Keratinocyte (primary cell): ENCODE data around the gene TARBP1. TPM values are rescaled to one million over a fixed set of nuclear protein-coding genes. Genes with fewer than 3 reads are reported as not detected.

Experiments
- DNase-seq: peaks from one replicate; pipeline ENCODE4 v3.0.0-alpha.2; 2011; ENCODE audit warnings: low read depth, missing footprints, low spot score
- FAIRE-seq: peaks from 2 replicates; lab custom pipeline; 2011; peaks lifted over from hg19 to GRCh38; lab: Jason Lieb, UNC
- H2AFZ ChIP-seq: 2 replicates; pipeline ENCODE4 v1.6.0; 2012; ENCODE audit warnings: low read length, control low read depth, inconsistent platforms; ENCODE audit not compliant: control insufficient read depth
- H3K27ac ChIP-seq: 2 replicates; pipeline ENCODE4 v1.5.1; 2011; ENCODE audit warnings: low read length; ENCODE audit not compliant: control insufficient read depth, insufficient read depth
- H3K27me3 ChIP-seq: 3 replicates; pipeline ENCODE4 v1.6.0; 2011; ENCODE audit warnings: low read length; ENCODE audit not compliant: control insufficient read depth, insufficient read depth; ENCODE audit errors: extremely low read depth
- H3K36me3 ChIP-seq, 2 experiments: 2 replicates in 1 of 2; 3 replicates in 1 of 2; pipeline ENCODE4 v1.5.1; 2011; ENCODE audit warnings: low read length in 2 of 2, mild to moderate bottlenecking in 1 of 2; ENCODE audit not compliant: control insufficient read depth in 2 of 2, insufficient read depth in 2 of 2; ENCODE audit errors: extremely low read depth in 1 of 2
- H3K4me1 ChIP-seq: 3 replicates; pipeline ENCODE4 v1.5.1; 2011; ENCODE audit warnings: low read length; ENCODE audit not compliant: control insufficient read depth, insufficient read depth; ENCODE audit errors: extremely low read depth
- H3K4me2 ChIP-seq: 3 replicates; pipeline ENCODE4 v1.6.0; 2011; ENCODE audit warnings: low read depth, low read length; ENCODE audit not compliant: control insufficient read depth, insufficient read depth; ENCODE audit errors: extremely low read depth
- H3K4me3 ChIP-seq, 3 experiments: fragments of 200-600 bp in 1 of 3; sonication (generic) in 1 of 3; 2 replicates in 2 of 3; 3 replicates in 1 of 3; pipeline ENCODE4 v1.5.1; 2011 to 2016; ENCODE audit warnings: low read length in 3 of 3, mild to moderate bottlenecking in 3 of 3, control low read depth in 2 of 3, inconsistent platforms in 1 of 3, low read depth in 1 of 3, mixed read lengths in 1 of 3, mixed run types in 1 of 3, moderate library complexity in 1 of 3; ENCODE audit not compliant: control insufficient read depth in 2 of 3, insufficient read depth in 2 of 3; ENCODE audit errors: extremely low read depth in 1 of 3
- H3K79me2 ChIP-seq: 2 replicates; pipeline ENCODE4 v1.6.0; 2012; ENCODE audit warnings: low read length; ENCODE audit not compliant: control insufficient read depth, insufficient read depth
- H3K9ac ChIP-seq: 3 replicates; pipeline ENCODE4 v1.6.0; 2011; ENCODE audit warnings: low read length; ENCODE audit not compliant: control insufficient read depth, insufficient read depth; ENCODE audit errors: extremely low read depth
- H3K9me1 ChIP-seq: 3 replicates; pipeline ENCODE4 v1.6.0; 2011; ENCODE audit warnings: low read length; ENCODE audit not compliant: control insufficient read depth, insufficient read depth; ENCODE audit errors: extremely low read depth
- H3K9me3 ChIP-seq: 2 replicates; pipeline ENCODE4 v1.5.1; 2012; ENCODE audit warnings: low read depth, low read length; ENCODE audit not compliant: control insufficient read depth
- H4K20me1 ChIP-seq: 3 replicates; pipeline ENCODE4 v1.6.0; 2011; ENCODE audit warnings: low read length; ENCODE audit not compliant: control insufficient read depth, insufficient read depth; ENCODE audit errors: extremely low read depth
- EZH2 ChIP-seq: IDR thresholded peaks from one replicate; pipeline ENCODE4 v1.6.1; 2012; ENCODE audit warnings: inconsistent platforms, mild to moderate bottlenecking, low read length, moderate library complexity
- dilution Hi-C: fragments of 300-500 bp; cut with MboI; formaldehyde crosslinking; loops from one replicate; pipeline ENCODE4 v1.7.0; 2020; ENCODE audit warnings: low sequenced_read_pairs; ENCODE audit not compliant: extremely low pct_ligation_motif_present
- polyA plus RNA-seq, 5 experiments: library from polyadenylated mRNA; depleted of rRNA in 3 of 5; stranded (reverse) in 3 of 5; stranded (forward) in 1 of 5; unstranded in 1 of 5; fragments of >200 nt; gene quantifications; 1 replicate in 1 of 5; 2 replicates in 3 of 5; 3 replicates in 1 of 5; pipeline versions ENCODE4 v1.2.1 to v1.2.3, GENCODE V29; 2011 to 2012; ENCODE audit warnings: missing spikeins in 2 of 5, low read depth in 1 of 5, low replicate concordance in 1 of 5
- TF ChIP-seq, protein P1 (sequence below), 3 experiments: IDR thresholded peaks in 1 of 3; conservative IDR thresholded peaks in 1 of 3; optimal IDR thresholded peaks in 1 of 3; 2 replicates in 2 of 3; 3 replicates in 1 of 3; pipeline versions ENCODE3 to v1.5.1; 2011; ENCODE audit warnings: low read length in 3 of 3, mild to moderate bottlenecking in 3 of 3, moderate library complexity in 2 of 3, control low read depth in 1 of 3, inconsistent platforms in 1 of 3; ENCODE audit not compliant: insufficient read depth in 2 of 3; ENCODE audit errors: extremely low read depth in 1 of 3

Gene TARBP1
- polyA plus RNA-seq, 1 donor (not counting 4 experiments of a cell fraction or from before 2014, with no cell fraction given) = 28.7 TPM

DNA sequence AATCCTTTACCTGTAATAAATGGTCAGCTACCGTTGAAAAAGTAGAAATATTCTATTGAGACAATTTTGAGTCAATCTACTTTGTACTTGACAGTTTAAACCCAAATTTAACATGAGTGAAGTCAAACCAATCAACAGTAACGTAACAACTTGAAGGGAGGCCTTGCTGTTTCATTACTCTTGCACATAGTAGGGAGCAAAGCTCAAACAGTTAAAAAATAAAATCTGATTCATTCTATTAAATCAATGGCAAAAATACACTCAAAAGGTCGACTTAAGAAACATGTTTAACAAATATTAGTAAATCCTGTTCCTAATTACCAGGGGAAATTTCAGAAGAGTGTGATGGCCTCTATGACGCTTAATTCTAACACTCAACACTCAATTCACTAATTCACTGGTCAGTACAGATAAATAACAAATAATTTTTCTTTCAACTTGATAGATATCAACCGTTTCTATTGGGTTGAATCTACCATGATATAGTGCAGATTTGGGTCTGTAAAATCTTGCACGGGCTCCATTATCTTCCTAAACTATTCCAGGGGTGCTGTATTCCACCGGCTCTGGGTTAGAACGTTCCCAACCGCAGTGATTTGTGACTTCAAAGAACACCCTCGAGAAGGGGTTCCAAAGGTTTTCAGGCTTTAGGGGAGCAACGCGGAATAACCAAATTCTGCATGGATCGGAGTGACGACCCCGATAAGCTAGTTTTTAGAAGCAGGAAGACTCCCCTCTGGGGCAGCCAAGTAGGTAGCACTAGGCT lies 1.4 kb downstream of the TARBP1 start:
- H3K4me1 ChIP-seq = peaks cover 11% of the 10 kb centered on the region
- dilution Hi-C loops = no loop called here
- no peaks in the 10 kb centered on the region for H4K20me1 ChIP-seq
- no peak for DNase-seq
- peaks cover 19% of the 10 kb centered on the region for H3K79me2 ChIP-seq
- peak overlapping the region; percentile 71 for H2AFZ ChIP-seq
- FAIRE-seq = no peak
- H3K27ac ChIP-seq = peak overlapping the region; percentile 40
- H3K4me3 ChIP-seq = peak overlapping the region; percentile 62 to 87 (median 84)
- H3K9me3 ChIP-seq = no peaks in the 10 kb centered on the region
- peak overlapping the region; percentile 80 for H3K4me2 ChIP-seq
- H3K9ac ChIP-seq = peak overlapping the region; percentile 75
- no peaks in the 10 kb centered on the region for H3K9me1 ChIP-seq
- TF ChIP-seq, protein P1, sequence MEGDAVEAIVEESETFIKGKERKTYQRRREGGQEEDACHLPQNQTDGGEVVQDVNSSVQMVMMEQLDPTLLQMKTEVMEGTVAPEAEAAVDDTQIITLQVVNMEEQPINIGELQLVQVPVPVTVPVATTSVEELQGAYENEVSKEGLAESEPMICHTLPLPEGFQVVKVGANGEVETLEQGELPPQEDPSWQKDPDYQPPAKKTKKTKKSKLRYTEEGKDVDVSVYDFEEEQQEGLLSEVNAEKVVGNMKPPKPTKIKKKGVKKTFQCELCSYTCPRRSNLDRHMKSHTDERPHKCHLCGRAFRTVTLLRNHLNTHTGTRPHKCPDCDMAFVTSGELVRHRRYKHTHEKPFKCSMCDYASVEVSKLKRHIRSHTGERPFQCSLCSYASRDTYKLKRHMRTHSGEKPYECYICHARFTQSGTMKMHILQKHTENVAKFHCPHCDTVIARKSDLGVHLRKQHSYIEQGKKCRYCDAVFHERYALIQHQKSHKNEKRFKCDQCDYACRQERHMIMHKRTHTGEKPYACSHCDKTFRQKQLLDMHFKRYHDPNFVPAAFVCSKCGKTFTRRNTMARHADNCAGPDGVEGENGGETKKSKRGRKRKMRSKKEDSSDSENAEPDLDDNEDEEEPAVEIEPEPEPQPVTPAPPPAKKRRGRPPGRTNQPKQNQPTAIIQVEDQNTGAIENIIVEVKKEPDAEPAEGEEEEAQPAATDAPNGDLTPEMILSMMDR (optimal IDR thresholded peaks at IDR 0.05 in 1 of 3, IDR thresholded peaks at IDR 0.05 in 1 of 3, conservative IDR thresholded peaks at IDR 0.05 in 1 of 3; ENCODE audit: extremely low read depth in 1 of 3, insufficient read depth in 2 of 3, low read length in 3 of 3) = no peak
- no peak for TF ChIP-seq EZH2
- peaks cover 0 to 1% of the 10 kb centered on the region in 2 experiments for H3K36me3 ChIP-seq
- H3K27me3 ChIP-seq = no peaks in the 10 kb centered on the region

DNA sequence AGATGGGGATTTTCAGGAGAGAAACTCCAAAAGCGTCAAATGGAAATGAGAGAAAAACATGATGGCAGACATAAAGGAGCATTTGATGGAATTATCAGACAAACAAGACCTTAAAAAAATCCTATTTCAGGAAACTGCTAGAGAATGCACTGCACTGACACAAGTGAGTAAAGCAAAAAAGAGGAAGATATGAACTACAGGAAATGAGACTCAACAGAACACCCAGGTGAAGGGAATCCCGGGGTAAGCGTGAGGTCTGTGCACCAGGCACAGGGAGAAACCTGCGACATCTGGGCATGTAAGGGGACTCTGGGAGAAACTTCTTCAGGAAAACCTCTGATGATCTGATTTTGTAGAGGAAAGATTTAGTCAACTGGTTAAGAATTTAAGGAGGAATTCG lies 2.8 kb downstream of the TARBP1 start:
- H2AFZ ChIP-seq = no peak overlapping the region
- peaks cover 19% of the 10 kb centered on the region for H3K79me2 ChIP-seq
- FAIRE-seq = no peak

More for the DNA sequence above, 2.8 kb downstream of the TARBP1 start:
- Histone ChIP-seq H3K9ac (no peak overlapping the region), H3K9me1 (no peaks in the 10 kb centered on the region), H3K4me3 (no peak overlapping the region), H3K27ac (no peak overlapping the region), H4K20me1 (no peaks in the 10 kb centered on the region), H3K9me3 (no peaks in the 10 kb centered on the region), H3K27me3 (no peaks in the 10 kb centered on the region), H3K36me3 (peaks cover 0 to 1% of the 10 kb centered on the region in 2 experiments), H3K4me1 (peaks cover 11% of the 10 kb centered on the region), H3K4me2 (no peak overlapping the region)
- dilution Hi-C loops = no loop called here
- no peak for TF ChIP-seq EZH2
- TF ChIP-seq, protein P1 (optimal IDR thresholded peaks at IDR 0.05 in 1 of 3, IDR thresholded peaks at IDR 0.05 in 1 of 3, conservative IDR thresholded peaks at IDR 0.05 in 1 of 3; ENCODE audit: extremely low read depth in 1 of 3, insufficient read depth in 2 of 3, low read length in 3 of 3) = no peak
- no peak for DNase-seq
